DMS114 treated with DMSO at 0.1 percent for 48 hours (cell line): ENCODE measurements around the gene KCTD4.
"Not testable (repeated sequence)": the region's sequence is repeated elsewhere in the genome, so short reads cannot be mapped to it uniquely, and the experiment has no call there.

Experiments
- DNase-seq: peaks from one replicate; lab custom pipeline; 2025; ENCODE audit not compliant: unreplicated experiment; lab: John Stamatoyannopoulos, UW

Gene KCTD4

GRCh38 chr13:45216193-45216592, 15.3 kb upstream of the KCTD4 start:
- DNase-seq, result no peak

- DNase-seq, result no peak
Measured at GRCh38 chr13:45215392-45216077, 14.7 kb upstream of the KCTD4 start.

- no peak for DNase-seq
Measured at GRCh38 chr13:45209229-45209628, 8.4 kb upstream of the KCTD4 start.

GRCh38 chr13:45208132-45208531, 7.3 kb upstream of the KCTD4 start:
- DNase-seq, result no peak

- no peak for DNase-seq
Measured at GRCh38 chr13:45207319-45207718, 6.5 kb upstream of the KCTD4 start.

- no peak for DNase-seq
Measured at GRCh38 chr13:45206340-45206739, 5.5 kb upstream of the KCTD4 start.

GRCh38 chr13:45205124-45205523, 4.3 kb upstream of the KCTD4 start:
- DNase-seq, result no peak

GRCh38 chr13:45199711-45200110, 1.1 kb downstream of the KCTD4 start:
- no peak for DNase-seq

- no peak for DNase-seq
Measured at GRCh38 chr13:45198924-45199323, 1.9 kb downstream of the KCTD4 start.

GRCh38 chr13:45198041-45198440, 2.8 kb downstream of the KCTD4 start:
- no peak for DNase-seq

- no peak for DNase-seq
Measured at GRCh38 chr13:45196622-45197021, 4.2 kb downstream of the KCTD4 start.

GRCh38 chr13:45196096-45196495, 4.7 kb downstream of the KCTD4 start:
- no peak for DNase-seq

GRCh38 chr13:45195421-45195820, 5.4 kb downstream of the KCTD4 start:
- DNase-seq, result no peak

GRCh38 chr13:45194081-45194939, 6.5 kb downstream of the KCTD4 start:
- DNase-seq, result no peak

GRCh38 chr13:45191874-45192273, 9.0 kb downstream of the KCTD4 start:
- no peak for DNase-seq

- not testable (repeated sequence) for DNase-seq
Measured at GRCh38 chr13:45189511-45189910, 11.3 kb downstream of the KCTD4 start.

- not testable (repeated sequence) for DNase-seq
Measured at GRCh38 chr13:45189077-45189476, 11.8 kb downstream of the KCTD4 start.

- no peak for DNase-seq
Measured at GRCh38 chr13:45185286-45185685, 15.6 kb downstream of the KCTD4 start.

GRCh38 chr13:45184693-45185092, 16.2 kb downstream of the KCTD4 start:
- DNase-seq, result no peak

- no peak for DNase-seq
Measured at GRCh38 chr13:45180713-45181601, 19.9 kb downstream of the KCTD4 start.

GRCh38 chr13:45180303-45180702, 20.5 kb downstream of the KCTD4 start:
- DNase-seq, result no peak
